Measurements from ENCODE around the gene NABP2.

NABP2 gene

DNA sequence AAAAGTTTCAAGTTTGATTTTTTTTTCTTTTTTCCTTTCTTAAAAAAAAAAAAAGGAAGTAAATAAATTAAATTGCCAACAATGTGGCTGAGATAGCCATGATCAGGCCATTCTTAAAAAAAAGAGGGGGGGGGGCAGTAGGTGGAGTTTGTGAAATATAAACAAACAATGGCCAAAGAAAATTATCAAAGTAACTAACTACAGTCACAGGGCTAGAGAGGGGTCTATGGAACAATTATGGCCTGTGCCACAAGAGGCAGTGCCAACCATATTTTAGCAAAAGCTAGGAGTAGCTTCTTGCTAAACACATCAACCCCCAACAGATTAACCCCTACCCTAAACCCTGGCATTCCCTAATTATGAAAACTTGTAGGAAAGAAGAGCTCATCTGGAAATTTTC, 18.7 kb upstream of the NABP2 start:
- no peak for TF ChIP-seq Cebpa-rat (IDR thresholded peaks at IDR 0.05)

DNA sequence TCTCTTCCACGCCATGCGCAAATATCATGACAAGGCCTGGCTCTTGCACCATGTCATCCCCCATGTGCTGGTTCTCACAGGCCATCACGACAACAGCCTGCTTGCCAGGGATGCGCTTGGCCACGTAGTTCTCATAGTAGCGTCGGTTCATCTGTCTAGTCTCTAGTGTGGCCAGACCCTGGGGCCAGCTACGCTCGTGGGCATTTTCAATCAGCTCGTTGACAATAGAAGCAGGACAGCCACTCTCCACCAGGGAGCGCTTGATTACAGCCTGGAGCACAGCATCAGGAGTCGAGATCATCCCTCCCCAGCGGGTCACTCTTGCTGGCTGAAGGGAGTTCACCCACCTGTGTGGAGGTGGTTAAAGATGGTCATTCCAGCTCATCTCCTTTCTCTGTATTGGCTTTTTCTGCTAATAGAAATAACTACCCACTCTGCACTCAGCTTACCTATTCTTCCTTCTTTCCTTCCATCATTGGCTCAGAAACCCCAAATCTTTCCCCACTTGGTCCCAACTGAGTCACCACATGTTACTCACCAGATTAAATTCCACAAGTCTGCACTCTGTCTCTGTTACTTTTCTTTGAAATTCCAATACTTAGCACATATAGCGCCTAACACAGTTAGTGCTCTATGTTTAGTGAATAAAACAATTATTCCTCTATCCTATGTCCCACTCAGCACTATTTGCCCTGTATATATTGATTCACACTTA, 17.5 kb upstream of the NABP2 start:
- Histone ChIP-seq H3K9me3 (replicated peaks in 1 of 11) (no peaks in the 10 kb centered on the region), H3K4me3 (no peak overlapping the region), H3K4me1 (peaks cover 0 to 11% (median 3%) of the 10 kb centered on the region in 10 experiments; a peak in 10 of 20 replicates), H3K9ac (peak overlapping the region in 1 of 11 experiments; percentile 6; a peak in 1 of 22 replicates), H3K4me2 (no peak overlapping the region), H4K20me1 (peaks cover 0 to 46% (median 0%) of the 10 kb centered on the region in 11 experiments; a peak in 9 of 22 replicates), H3K36me3 (peaks cover 75 to 79% (median 76%) of the 10 kb centered on the region in 11 experiments), H3K27me3 (no peaks in the 10 kb centered on the region), H3K27ac (no peak overlapping the region)
- TF ChIP-seq Cebpa-rat (IDR thresholded peaks at IDR 0.05): no peak

More for the DNA sequence above, 18.7 kb upstream of the NABP2 start:
- H4K20me1 ChIP-seq: peaks cover 0 to 40% (median 0%) of the 10 kb centered on the region in 11 experiments; a peak in 9 of 22 replicates
- H3K27ac ChIP-seq: no peak overlapping the region
- no peaks in the 10 kb centered on the region for H3K9me3 ChIP-seq (replicated peaks in 1 of 11)
- peaks cover 0 to 11% (median 3%) of the 10 kb centered on the region in 10 experiments; a peak in 10 of 20 replicates for H3K4me1 ChIP-seq
- H3K4me3 ChIP-seq: no peak overlapping the region
- H3K36me3 ChIP-seq: peaks cover 64 to 68% (median 65%) of the 10 kb centered on the region in 11 experiments
- H3K27me3 ChIP-seq: no peaks in the 10 kb centered on the region
- peak overlapping the region in 4 of 11 experiments; percentile 6 to 61 (median 51); a peak in 4 of 22 replicates for H3K9ac ChIP-seq
- 0 out of 22 replicates have a peak overlapping the region, but pooled peaks of 1 of the 11 experiments have one; percentile 7 for H3K4me2 ChIP-seq

GRCh38 chr12:56208006-56208405, 16.1 kb upstream of the NABP2 start:
- Histone ChIP-seq H3K9ac (peak overlapping the region in 6 of 11 experiments; percentile 10 to 49 (median 28); a peak in 4 of 22 replicates), H3K27ac (no peak overlapping the region), H3K4me1 (peaks cover 0 to 11% (median 3%) of the 10 kb centered on the region in 10 experiments; a peak in 10 of 20 replicates), H4K20me1 (peaks cover 0 to 55% (median 4%) of the 10 kb centered on the region in 11 experiments; a peak in 12 of 22 replicates), H3K27me3 (no peaks in the 10 kb centered on the region), H3K36me3 (peaks cover 89 to 93% (median 90%) of the 10 kb centered on the region in 11 experiments), H3K4me3 (no peak overlapping the region), H3K9me3 (replicated peaks in 1 of 11) (no peaks in the 10 kb centered on the region), H3K4me2 (no peak overlapping the region)
- no peak for TF ChIP-seq Cebpa-rat (IDR thresholded peaks at IDR 0.05)

DNA sequence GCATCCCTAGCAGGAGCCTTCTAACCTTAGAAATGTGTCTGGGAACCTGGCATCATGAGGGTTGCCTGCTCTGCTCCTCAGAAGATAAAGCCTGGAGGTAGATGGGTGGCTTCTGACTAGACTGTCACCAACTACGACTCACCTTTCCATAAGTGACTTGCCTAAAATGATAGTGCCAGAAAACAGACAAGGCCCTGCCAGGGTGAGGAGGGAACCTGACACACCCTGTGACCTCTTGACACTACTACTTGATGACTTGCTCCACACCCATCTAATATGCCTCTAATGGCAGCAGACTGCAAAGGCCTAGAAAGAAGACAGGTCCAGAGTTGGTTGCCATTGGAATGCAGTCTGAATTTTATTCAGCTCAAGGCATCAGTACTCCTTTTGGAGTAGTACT, 11.8 kb upstream of the NABP2 start:
- Histone ChIP-seq H3K9ac (peak overlapping the region in 1 of 11 experiments; percentile 14; a peak in 1 of 22 replicates), H3K27me3 (no peaks in the 10 kb centered on the region), H3K4me1 (no peaks in the 10 kb centered on the region; a peak in 1 of 20 replicates), H3K36me3 (peaks cover 98 to 100% (median 100%) of the 10 kb centered on the region in 11 experiments), H4K20me1 (peaks cover 0 to 73% (median 16%) of the 10 kb centered on the region in 11 experiments; a peak in 13 of 22 replicates), H3K4me2 (no peak overlapping the region), H3K4me3 (no peak overlapping the region), H3K27ac (no peak overlapping the region), H3K9me3 (replicated peaks in 1 of 11) (no peaks in the 10 kb centered on the region)
- no peak for TF ChIP-seq Cebpa-rat (IDR thresholded peaks at IDR 0.05)

GRCh38 chr12:56213878-56214277, 10.3 kb upstream of the NABP2 start:
- peaks cover 0 to 87% (median 21%) of the 10 kb centered on the region in 11 experiments; a peak in 13 of 22 replicates for H4K20me1 ChIP-seq
- no peak overlapping the region for H3K4me3 ChIP-seq
- H3K36me3 ChIP-seq: peaks cover 88 to 95% (median 93%) of the 10 kb centered on the region in 11 experiments
- no peak overlapping the region for H3K27ac ChIP-seq
- H3K9ac ChIP-seq: peak overlapping the region in 1 of 11 experiments; percentile 19; a peak in 2 of 22 replicates
- H3K4me1 ChIP-seq: peaks cover 0 to 3% (median under 1%) of the 10 kb centered on the region in 10 experiments; a peak in 6 of 20 replicates
- H3K27me3 ChIP-seq: no peaks in the 10 kb centered on the region
- TF ChIP-seq Cebpa-rat (IDR thresholded peaks at IDR 0.05): no peak
- H3K4me2 ChIP-seq: no peak overlapping the region
- H3K9me3 ChIP-seq (replicated peaks in 1 of 11): no peaks in the 10 kb centered on the region

- H3K36me3 ChIP-seq: peaks cover 62 to 74% (median 68%) of the 10 kb centered on the region in 11 experiments
- no peak overlapping the region for H3K4me2 ChIP-seq
- H3K27ac ChIP-seq: no peak overlapping the region
- no peaks in the 10 kb centered on the region for H3K9me3 ChIP-seq (replicated peaks in 1 of 11)
- peaks cover 0 to 88% (median 24%) of the 10 kb centered on the region in 11 experiments; a peak in 13 of 22 replicates for H4K20me1 ChIP-seq
- no peak overlapping the region for H3K4me3 ChIP-seq
- 0 out of 22 replicates have a peak overlapping the region, but pooled peaks of 1 of the 11 experiments have one; percentile 3 for H3K9ac ChIP-seq
- H3K4me1 ChIP-seq: peaks cover 16 to 19% (median 17%) of the 10 kb centered on the region in 10 experiments
- H3K27me3 ChIP-seq: no peaks in the 10 kb centered on the region
- no peak for TF ChIP-seq Cebpa-rat (IDR thresholded peaks at IDR 0.05)
Measured at GRCh38 chr12:56216461-56216860, 7.7 kb upstream of the NABP2 start.

GRCh38 chr12:56219840-56220239, 4.3 kb upstream of the NABP2 start:
- Histone ChIP-seq H3K27me3 (no peaks in the 10 kb centered on the region), H3K36me3 (peaks cover 28 to 41% (median 34%) of the 10 kb centered on the region in 11 experiments), H4K20me1 (peaks cover 0 to 56% (median 21%) of the 10 kb centered on the region in 11 experiments; a peak in 12 of 22 replicates), H3K9me3 (replicated peaks in 1 of 11) (no peaks in the 10 kb centered on the region), H3K9ac (peak overlapping the region; percentile 83 to 93 (median 91)), H3K27ac (peak overlapping the region; percentile 23 to 93 (median 89); a peak in 20 of 22 replicates), H3K4me3 (peak overlapping the region in 9 of 10 experiments; percentile 80 to 97 (median 90); a peak in 18 of 20 replicates), H3K4me1 (peaks cover 38 to 46% (median 41%) of the 10 kb centered on the region in 10 experiments), H3K4me2 (peak overlapping the region; percentile 86 to 100 (median 95))
- TF ChIP-seq Cebpa-rat (IDR thresholded peaks at IDR 0.05): no peak

- TF ChIP-seq Cebpa-rat (IDR thresholded peaks at IDR 0.05): peak in 8 of 11 experiments; percentile 10 to 76 (median 41); a peak in 7 of 22 replicates
- Histone ChIP-seq H3K9ac (peak overlapping the region; percentile 83 to 93 (median 91)), H3K4me1 (peaks cover 46 to 55% (median 49%) of the 10 kb centered on the region in 10 experiments), H4K20me1 (peaks cover 0 to 48% (median 21%) of the 10 kb centered on the region in 11 experiments; a peak in 12 of 22 replicates), H3K27me3 (no peaks in the 10 kb centered on the region), H3K4me3 (peak overlapping the region; percentile 80 to 97 (median 89)), H3K27ac (peak overlapping the region; percentile 82 to 93 (median 89)), H3K4me2 (peak overlapping the region; percentile 86 to 100 (median 95)), H3K9me3 (replicated peaks in 1 of 11) (no peaks in the 10 kb centered on the region), H3K36me3 (peaks cover 20 to 32% (median 26%) of the 10 kb centered on the region in 11 experiments)
Measured at GRCh38 chr12:56220611-56221231, 3.4 kb upstream of the NABP2 start.

All from BLaER1 treated with 17β-estradiol and CSF1 and Interleukin-3, amounts not matched to agents 10 nM and 100 nM (cell line).